Esophagus muscularis mucosa (tissue), 3 donors: ENCODE data around the gene HLA-E.

ENCODE experiments used
- POLR2A ChIP-seq: fragments of 450-650 bp; IDR thresholded peaks from one replicate; pipeline ENCODE4 v1.6.1; 2017; ENCODE audit warnings: antibody characterized with exemption, moderate library complexity, mild to moderate bottlenecking, low read depth
- POLR2AphosphoS5 ChIP-seq, 2 donors: sonication (generic); formaldehyde crosslinking; IDR thresholded peaks; one replicate each; pipeline ENCODE4 v1.6.1; 2017; ENCODE audit warnings: antibody characterized with exemption in 2 of 2
- TF ChIP-seq, protein P1 (sequence below), 3 experiments: fragments of 200-600 bp in 2 of 3; fragments of 450-650 bp in 1 of 3; sonication (generic) in 2 of 3; IDR thresholded peaks; one replicate each; pipeline ENCODE4 v1.5.1; 2017 to 2019; ENCODE audit warnings: antibody characterized with exemption in 3 of 3, mild to moderate bottlenecking in 2 of 3, moderate library complexity in 1 of 3

GRCh38 chr6:30495993-30496392 is 6.7 kb downstream of the HLA-E start:
- TF ChIP-seq, protein P1, sequence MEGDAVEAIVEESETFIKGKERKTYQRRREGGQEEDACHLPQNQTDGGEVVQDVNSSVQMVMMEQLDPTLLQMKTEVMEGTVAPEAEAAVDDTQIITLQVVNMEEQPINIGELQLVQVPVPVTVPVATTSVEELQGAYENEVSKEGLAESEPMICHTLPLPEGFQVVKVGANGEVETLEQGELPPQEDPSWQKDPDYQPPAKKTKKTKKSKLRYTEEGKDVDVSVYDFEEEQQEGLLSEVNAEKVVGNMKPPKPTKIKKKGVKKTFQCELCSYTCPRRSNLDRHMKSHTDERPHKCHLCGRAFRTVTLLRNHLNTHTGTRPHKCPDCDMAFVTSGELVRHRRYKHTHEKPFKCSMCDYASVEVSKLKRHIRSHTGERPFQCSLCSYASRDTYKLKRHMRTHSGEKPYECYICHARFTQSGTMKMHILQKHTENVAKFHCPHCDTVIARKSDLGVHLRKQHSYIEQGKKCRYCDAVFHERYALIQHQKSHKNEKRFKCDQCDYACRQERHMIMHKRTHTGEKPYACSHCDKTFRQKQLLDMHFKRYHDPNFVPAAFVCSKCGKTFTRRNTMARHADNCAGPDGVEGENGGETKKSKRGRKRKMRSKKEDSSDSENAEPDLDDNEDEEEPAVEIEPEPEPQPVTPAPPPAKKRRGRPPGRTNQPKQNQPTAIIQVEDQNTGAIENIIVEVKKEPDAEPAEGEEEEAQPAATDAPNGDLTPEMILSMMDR (IDR thresholded peaks at IDR 0.05), result no peak
- TF ChIP-seq POLR2AphosphoS5 (IDR thresholded peaks at IDR 0.05) (no peak), POLR2A (no peak)
